ENCODE measurements around the gene PCDHA6.
"Not testable (repeated sequence)": the region's sequence is repeated elsewhere in the genome, so short reads cannot be mapped to it uniquely, and the experiment has no call there.

The PCDHA6 gene

DNA sequence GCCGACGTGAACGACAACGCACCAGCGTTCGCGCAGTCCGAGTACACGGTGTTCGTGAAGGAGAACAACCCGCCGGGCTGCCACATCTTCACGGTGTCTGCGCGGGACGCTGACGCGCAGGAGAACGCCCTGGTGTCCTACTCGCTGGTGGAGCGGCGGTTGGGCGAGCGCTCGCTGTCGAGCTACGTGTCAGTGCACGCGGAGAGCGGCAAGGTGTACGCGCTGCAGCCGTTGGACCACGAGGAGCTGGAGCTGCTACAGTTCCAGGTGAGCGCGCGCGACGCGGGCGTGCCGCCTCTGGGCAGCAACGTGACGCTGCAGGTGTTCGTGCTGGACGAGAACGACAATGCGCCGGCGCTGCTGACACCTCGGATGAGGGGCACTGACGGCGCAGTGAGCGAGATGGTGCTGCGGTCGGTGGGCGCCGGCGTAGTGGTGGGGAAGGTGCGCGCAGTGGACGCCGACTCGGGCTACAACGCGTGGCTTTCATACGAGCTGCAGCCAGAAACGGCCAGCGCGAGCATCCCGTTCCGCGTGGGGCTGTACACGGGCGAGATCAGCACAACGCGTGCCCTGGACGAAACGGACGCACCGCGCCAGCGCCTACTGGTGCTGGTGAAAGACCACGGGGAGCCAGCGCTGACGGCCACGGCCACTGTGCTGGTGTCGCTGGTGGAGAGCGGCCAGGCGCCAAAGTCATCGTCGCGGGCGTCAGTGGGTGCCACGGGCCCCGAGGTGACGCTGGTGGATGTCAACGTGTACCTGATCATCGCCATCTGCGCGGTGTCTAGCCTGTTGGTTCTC, 22.3 kb downstream of the PCDHA6 start:
- H3K27me3 ChIP-seq (ENCODE audit: control insufficient read depth, insufficient read depth, low read length); H3K36me3 ChIP-seq (ENCODE audit: control insufficient read depth, low read depth, low read length); H3K9me3 ChIP-seq (ENCODE audit: control insufficient read depth, low read depth, low read length); H3K9ac ChIP-seq (ENCODE audit: low read length); H3K27ac ChIP-seq (ENCODE audit: low read length); H3K4me3 ChIP-seq (ENCODE audit: low read length); H3K4me1 ChIP-seq (ENCODE audit: control insufficient read depth, low read depth, low read length): not testable (repeated sequence)

DNA sequence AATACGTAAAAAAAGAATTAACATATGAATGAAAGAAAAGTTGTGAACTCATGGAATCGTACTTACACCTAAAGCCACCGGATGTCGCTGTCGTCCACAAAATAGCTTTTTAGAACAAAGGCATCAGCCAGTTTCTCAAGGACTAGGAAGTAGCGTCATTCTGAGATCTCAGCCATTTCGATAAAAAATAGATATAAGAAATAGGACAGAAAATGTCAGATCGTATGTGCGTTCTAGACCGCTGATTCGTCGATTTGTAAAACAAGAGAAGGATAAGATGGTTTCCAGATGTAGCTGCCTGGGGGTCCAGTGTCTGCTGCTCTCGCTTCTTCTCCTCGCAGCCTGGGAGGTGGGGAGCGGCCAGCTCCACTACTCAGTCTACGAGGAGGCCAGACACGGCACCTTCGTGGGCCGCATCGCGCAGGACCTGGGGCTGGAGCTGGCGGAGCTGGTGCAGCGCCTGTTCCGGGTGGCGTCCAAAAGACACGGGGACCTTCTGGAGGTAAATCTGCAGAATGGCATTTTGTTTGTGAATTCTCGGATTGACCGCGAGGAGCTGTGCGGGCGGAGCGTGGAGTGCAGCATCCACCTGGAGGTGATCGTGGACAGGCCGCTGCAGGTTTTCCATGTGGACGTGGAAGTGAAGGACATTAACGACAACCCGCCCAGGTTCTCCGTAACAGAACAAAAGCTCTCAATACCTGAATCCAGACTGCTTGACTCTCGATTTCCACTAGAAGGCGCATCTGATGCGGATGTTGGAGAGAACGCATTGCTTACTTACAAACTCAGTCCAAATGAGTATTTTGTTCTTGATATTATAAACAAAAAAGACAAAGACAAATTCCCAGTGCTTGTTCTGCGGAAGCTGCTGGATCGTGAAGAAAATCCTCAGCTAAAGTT, 28.3 kb downstream of the PCDHA6 start, which contains the start of gene PCDHA10:
Gene PCDHA10, plus strand, starts transcription at position 126 of the 903 bp plus-strand sequence. Its CDS starts 152 bp downstream, at position 278.
- H3K9ac ChIP-seq (ENCODE audit: low read length) = peak within 1 kb of the TSS; percentile 36
- H3K4me1 ChIP-seq (ENCODE audit: control insufficient read depth, low read depth, low read length) = no peaks in the 10 kb centered on the region
- no peaks in the 10 kb centered on the region for H3K27me3 ChIP-seq (ENCODE audit: control insufficient read depth, insufficient read depth, low read length)
- no peaks in the 10 kb centered on the region for H3K36me3 ChIP-seq (ENCODE audit: control insufficient read depth, low read depth, low read length)
- no peaks in the 10 kb centered on the region for H3K9me3 ChIP-seq (ENCODE audit: control insufficient read depth, low read depth, low read length)
- peak within 1 kb of the TSS; percentile 17 for H3K4me3 ChIP-seq (ENCODE audit: low read length)
- no peak within 1 kb of the TSS for H3K27ac ChIP-seq (ENCODE audit: low read length)

- H3K36me3 ChIP-seq (ENCODE audit: control insufficient read depth, low read depth, low read length) = no peaks in the 10 kb centered on the region
- no peaks in the 10 kb centered on the region for H3K4me1 ChIP-seq (ENCODE audit: control insufficient read depth, low read depth, low read length)
- no peak overlapping the region for H3K27ac ChIP-seq (ENCODE audit: low read length)
- no peaks in the 10 kb centered on the region for H3K9me3 ChIP-seq (ENCODE audit: control insufficient read depth, low read depth, low read length)
- no peaks in the 10 kb centered on the region for H3K27me3 ChIP-seq (ENCODE audit: control insufficient read depth, insufficient read depth, low read length)
- no peak overlapping the region for H3K4me3 ChIP-seq (ENCODE audit: low read length)
- H3K9ac ChIP-seq (ENCODE audit: low read length) = no peak overlapping the region
Observed at GRCh38 chr5:140857177-140857986, 29.6 kb downstream of the PCDHA6 start.

DNA sequence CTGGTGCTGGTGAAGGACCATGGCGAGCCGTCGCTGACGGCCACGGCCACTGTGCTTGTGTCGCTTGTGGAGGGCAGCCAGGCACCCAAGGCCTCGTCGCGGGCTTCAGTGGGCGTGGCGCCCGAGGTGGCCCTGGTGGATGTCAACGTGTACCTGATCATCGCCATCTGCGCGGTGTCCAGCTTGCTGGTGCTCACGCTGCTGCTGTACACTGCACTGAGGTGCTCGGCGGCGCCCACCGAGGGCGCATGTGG, 30.2 kb downstream of the PCDHA6 start:
- no peaks in the 10 kb centered on the region for H3K27me3 ChIP-seq (ENCODE audit: control insufficient read depth, insufficient read depth, low read length)
- H3K36me3 ChIP-seq (ENCODE audit: control insufficient read depth, low read depth, low read length) = no peaks in the 10 kb centered on the region
- no peaks in the 10 kb centered on the region for H3K4me1 ChIP-seq (ENCODE audit: control insufficient read depth, low read depth, low read length)
- H3K9ac ChIP-seq (ENCODE audit: low read length) = no peak overlapping the region
- no peaks in the 10 kb centered on the region for H3K9me3 ChIP-seq (ENCODE audit: control insufficient read depth, low read depth, low read length)
- H3K27ac ChIP-seq (ENCODE audit: low read length) = no peak overlapping the region
- H3K4me3 ChIP-seq (ENCODE audit: low read length) = no peak overlapping the region

DNA sequence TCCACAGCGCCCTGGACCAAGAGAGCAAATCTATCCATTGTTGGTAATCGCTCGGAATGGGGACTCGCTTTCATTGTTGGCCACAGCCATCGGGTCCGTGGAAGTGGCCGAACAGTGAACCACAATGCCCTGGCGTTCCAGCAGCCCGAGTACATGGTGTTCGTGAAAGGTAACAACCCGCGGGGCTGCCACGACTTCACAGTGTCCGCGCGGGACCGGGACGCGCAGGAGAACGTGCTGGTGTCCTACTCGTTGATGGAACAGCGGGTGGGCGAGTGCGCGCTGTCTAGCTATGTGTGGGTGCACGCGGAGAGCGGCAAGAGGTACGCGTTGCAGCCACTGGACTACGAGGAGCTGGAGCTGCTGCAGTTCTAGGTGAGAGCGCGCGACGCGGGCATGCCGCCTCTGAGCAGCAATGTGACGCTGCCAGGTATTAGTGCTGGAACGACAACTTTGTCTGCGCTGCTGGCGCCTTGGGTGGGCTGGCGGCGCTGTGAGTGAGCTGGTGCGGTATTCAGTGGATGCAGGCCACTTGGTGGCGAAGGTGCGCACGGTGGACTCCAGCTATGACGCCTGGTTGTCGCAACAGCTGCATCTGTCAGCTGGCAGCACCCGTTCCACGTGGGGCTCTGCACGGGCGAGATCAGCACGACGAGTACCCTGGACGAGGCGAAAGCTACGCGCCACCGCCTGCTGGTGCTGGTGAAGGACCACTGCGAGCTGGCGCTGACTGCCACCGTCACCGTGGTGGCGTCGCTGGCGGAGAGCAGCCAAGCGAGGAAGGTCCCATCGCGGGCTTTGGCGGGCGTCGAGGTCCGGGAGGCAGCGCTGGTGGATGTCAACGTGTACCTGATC, 34.9 kb downstream of the PCDHA6 start:
- Histone ChIP-seq H3K9me3 (ENCODE audit: control insufficient read depth, low read depth, low read length) (no peaks in the 10 kb centered on the region), H3K36me3 (ENCODE audit: control insufficient read depth, low read depth, low read length) (no peaks in the 10 kb centered on the region), H3K27me3 (ENCODE audit: control insufficient read depth, insufficient read depth, low read length) (no peaks in the 10 kb centered on the region), H3K4me1 (ENCODE audit: control insufficient read depth, low read depth, low read length) (no peaks in the 10 kb centered on the region), H3K27ac (ENCODE audit: low read length) (no peak overlapping the region), H3K9ac (ENCODE audit: low read length) (no peak overlapping the region), H3K4me3 (ENCODE audit: low read length) (no peak overlapping the region)

- Histone ChIP-seq H3K4me1 (ENCODE audit: control insufficient read depth, low read depth, low read length) (no peaks in the 10 kb centered on the region), H3K36me3 (ENCODE audit: control insufficient read depth, low read depth, low read length) (no peaks in the 10 kb centered on the region), H3K4me3 (ENCODE audit: low read length) (peak within 1 kb of the TSS; percentile 26), H3K9me3 (ENCODE audit: control insufficient read depth, low read depth, low read length) (no peaks in the 10 kb centered on the region), H3K27me3 (ENCODE audit: control insufficient read depth, insufficient read depth, low read length) (no peaks in the 10 kb centered on the region), H3K9ac (ENCODE audit: low read length) (peak within 1 kb of the TSS; percentile 4), H3K27ac (ENCODE audit: low read length) (no peak within 1 kb of the TSS)
Observed at GRCh38 chr5:140868721-140869554, 41.2 kb downstream of the PCDHA6 start, which contains the start of gene PCDHA11. Gene PCDHA11 (plus strand): TSS chr5:140868957. CDS start chr5:140869104, 147 bp downstream.

GRCh38 chr5:140869555-140869886, 41.8 kb downstream of the PCDHA6 start:
- Histone ChIP-seq H3K4me1 (ENCODE audit: control insufficient read depth, low read depth, low read length) (peaks cover 2% of the 10 kb centered on the region), H3K9ac (ENCODE audit: low read length) (no peak overlapping the region), H3K4me3 (ENCODE audit: low read length) (no peak overlapping the region)

DNA sequence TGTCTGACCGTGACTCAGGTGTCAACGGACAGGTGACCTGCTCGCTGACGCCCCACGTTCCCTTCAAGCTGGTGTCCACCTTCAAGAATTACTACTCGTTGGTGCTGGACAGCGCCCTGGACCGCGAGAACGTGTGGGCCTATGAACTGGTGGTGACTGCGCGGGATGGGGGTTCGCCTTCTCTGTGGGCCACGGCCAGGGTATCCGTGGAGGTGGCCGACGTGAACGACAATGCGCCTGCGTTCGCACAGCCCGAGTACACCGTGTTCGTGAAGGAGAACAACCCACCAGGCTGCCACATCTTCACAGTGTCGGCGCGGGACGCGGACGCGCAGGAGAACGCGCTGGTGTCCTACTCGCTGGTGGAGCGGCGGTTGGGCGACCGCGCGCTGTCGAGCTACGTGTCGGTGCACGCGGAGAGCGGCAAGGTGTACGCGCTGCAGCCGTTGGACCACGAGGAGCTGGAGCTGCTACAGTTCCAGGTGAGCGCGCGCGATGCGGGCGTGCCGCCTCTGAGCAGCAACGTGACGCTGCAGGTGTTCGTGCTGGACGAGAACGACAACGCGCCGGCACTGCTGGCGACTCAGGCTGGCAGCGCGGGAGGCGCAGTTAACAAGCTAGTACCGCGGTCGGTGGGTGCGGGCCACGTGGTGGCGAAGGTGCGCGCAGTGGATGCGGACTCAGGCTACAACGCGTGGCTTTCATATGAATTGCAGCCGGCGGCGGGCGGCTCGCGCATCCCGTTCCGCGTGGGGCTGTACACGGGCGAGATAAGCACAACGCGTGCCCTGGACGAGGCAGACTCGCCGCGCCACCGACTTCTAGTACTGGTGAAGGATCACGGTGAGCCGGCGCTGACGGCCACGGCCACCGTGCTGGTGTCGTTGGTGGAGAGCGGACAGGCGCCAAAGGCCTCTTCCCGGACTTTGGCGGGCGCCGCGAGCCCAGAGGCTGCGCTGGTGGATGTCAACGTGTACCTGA, 42.8 kb downstream of the PCDHA6 start:
- Histone ChIP-seq H3K27me3 (ENCODE audit: control insufficient read depth, insufficient read depth, low read length) (no peaks in the 10 kb centered on the region), H3K4me1 (ENCODE audit: control insufficient read depth, low read depth, low read length) (peaks cover 2% of the 10 kb centered on the region), H3K36me3 (ENCODE audit: control insufficient read depth, low read depth, low read length) (no peaks in the 10 kb centered on the region), H3K9me3 (ENCODE audit: control insufficient read depth, low read depth, low read length) (no peaks in the 10 kb centered on the region), H3K4me3 (ENCODE audit: low read length) (no peak overlapping the region), H3K9ac (ENCODE audit: low read length) (no peak overlapping the region), H3K27ac (ENCODE audit: low read length) (no peak overlapping the region)

More at GRCh38 chr5:140869555-140869886, 41.8 kb downstream of the PCDHA6 start:
- Histone ChIP-seq H3K9me3 (ENCODE audit: control insufficient read depth, low read depth, low read length) (no peaks in the 10 kb centered on the region), H3K36me3 (ENCODE audit: control insufficient read depth, low read depth, low read length) (no peaks in the 10 kb centered on the region), H3K27me3 (ENCODE audit: control insufficient read depth, insufficient read depth, low read length) (no peaks in the 10 kb centered on the region), H3K27ac (ENCODE audit: low read length) (no peak overlapping the region)

DNA sequence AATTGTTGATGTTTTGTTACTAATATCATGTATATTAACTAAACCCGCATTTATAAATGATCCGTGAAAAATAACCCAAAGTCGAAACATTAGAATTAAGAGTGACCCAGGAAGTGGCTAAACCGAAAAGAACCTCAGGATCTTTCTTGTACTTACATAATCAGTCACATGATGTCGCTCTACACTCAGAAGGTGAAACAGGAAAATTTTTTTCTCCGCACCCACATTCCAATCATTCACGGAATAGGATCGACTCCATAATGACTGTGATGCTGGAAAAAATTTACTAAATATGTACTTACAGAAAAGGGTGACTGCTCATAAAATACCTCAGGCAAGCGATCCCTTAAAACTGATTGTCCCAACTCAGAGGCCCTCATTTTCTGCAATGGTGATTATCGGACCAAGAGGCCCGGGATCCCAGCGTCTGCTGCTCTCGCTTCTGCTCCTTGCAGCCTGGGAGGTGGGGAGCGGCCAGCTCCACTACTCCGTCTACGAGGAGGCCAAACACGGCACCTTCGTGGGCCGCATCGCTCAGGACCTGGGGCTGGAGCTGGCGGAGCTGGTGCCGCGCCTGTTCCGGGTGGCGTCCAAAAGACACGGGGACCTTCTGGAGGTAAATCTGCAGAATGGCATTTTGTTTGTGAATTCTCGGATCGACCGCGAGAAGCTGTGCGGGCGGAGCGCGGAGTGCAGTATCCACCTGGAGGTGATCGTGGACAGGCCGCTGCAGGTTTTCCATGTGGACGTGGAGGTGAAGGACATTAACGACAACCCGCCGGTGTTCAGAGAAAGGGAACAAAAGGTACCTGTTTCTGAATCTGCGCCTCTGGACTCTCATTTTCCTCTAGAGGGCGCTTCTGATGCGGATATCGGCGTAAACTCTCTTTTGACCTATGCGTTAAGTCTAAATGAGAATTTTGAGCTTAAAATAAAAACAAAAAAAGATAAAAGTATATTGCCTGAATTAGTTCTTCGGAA, 47.6 kb downstream of the PCDHA6 start, which contains the start of gene PCDHA12:
Gene PCDHA12, plus strand, starts transcription at position 224 of the 981 bp plus-strand sequence. Its CDS starts 165 bp downstream, at position 389.
- no peaks in the 10 kb centered on the region for H3K36me3 ChIP-seq (ENCODE audit: control insufficient read depth, low read depth, low read length)
- H3K9ac ChIP-seq (ENCODE audit: low read length) = peak within 1 kb of the TSS; percentile 90
- H3K27me3 ChIP-seq (ENCODE audit: control insufficient read depth, insufficient read depth, low read length) = no peaks in the 10 kb centered on the region
- H3K4me3 ChIP-seq (ENCODE audit: low read length) = peak within 1 kb of the TSS; percentile 92
- no peaks in the 10 kb centered on the region for H3K9me3 ChIP-seq (ENCODE audit: control insufficient read depth, low read depth, low read length)
- H3K4me1 ChIP-seq (ENCODE audit: control insufficient read depth, low read depth, low read length) = peaks cover 2% of the 10 kb centered on the region
- peak within 1 kb of the TSS; percentile 74 for H3K27ac ChIP-seq (ENCODE audit: low read length)

All from iPS-18a (cell line).